Astrocyte (in vitro differentiated cells and primary cell): ENCODE data around the gene CHMP2A. TPM values are rescaled to one million over a fixed set of nuclear protein-coding genes. Genes with fewer than 3 reads are reported as not detected.

ENCODE experiments used
- DNase-seq: peaks from one replicate; pipeline ENCODE4 v3.0.0-alpha.2; 2010; ENCODE audit warnings: low read depth
- FAIRE-seq: peaks from 2 replicates; lab custom pipeline; 2011; peaks lifted over from hg19 to GRCh38; lab: Jason Lieb, UNC
- H2AFZ ChIP-seq: 2 replicates; pipeline ENCODE4 v1.6.0; 2012; ENCODE audit warnings: low read depth, low read length, inconsistent platforms
- H3K27ac ChIP-seq: 2 replicates; pipeline ENCODE4 v1.5.1; 2011; ENCODE audit warnings: low read depth, low read length, inconsistent platforms
- H3K27me3 ChIP-seq: 2 replicates; pipeline ENCODE4 v1.6.0; 2011; ENCODE audit warnings: low read length, inconsistent platforms; ENCODE audit not compliant: insufficient read depth
- H3K36me3 ChIP-seq: 2 replicates; pipeline ENCODE4 v1.5.1; 2011; ENCODE audit warnings: low read length, inconsistent platforms; ENCODE audit not compliant: insufficient read depth
- H3K4me1 ChIP-seq: 2 replicates; pipeline ENCODE4 v1.5.1; 2011; ENCODE audit warnings: low read length, inconsistent platforms; ENCODE audit not compliant: insufficient read depth
- H3K4me2 ChIP-seq: 2 replicates; pipeline ENCODE4 v1.6.0; 2012; ENCODE audit warnings: low read length, inconsistent platforms
- H3K4me3 ChIP-seq: 2 replicates; pipeline ENCODE4 v1.5.1; 2011; ENCODE audit warnings: low read depth, mild to moderate bottlenecking, low read length, inconsistent platforms; ENCODE audit not compliant: insufficient read depth
- H3K79me2 ChIP-seq: 2 replicates; pipeline ENCODE4 v1.6.0; 2012; ENCODE audit warnings: mild to moderate bottlenecking, low read length, inconsistent platforms; ENCODE audit not compliant: insufficient read depth
- H3K9ac ChIP-seq: 2 replicates; pipeline ENCODE4 v1.6.0; 2012; ENCODE audit warnings: mild to moderate bottlenecking, low read length, inconsistent platforms
- H3K9me3 ChIP-seq: 2 replicates; pipeline ENCODE4 v1.5.1; 2012; ENCODE audit warnings: low read depth, mild to moderate bottlenecking, low read length, inconsistent platforms; ENCODE audit not compliant: insufficient read depth
- H4K20me1 ChIP-seq: 2 replicates; pipeline ENCODE4 v1.6.0; 2012; ENCODE audit warnings: low read length, inconsistent platforms; ENCODE audit not compliant: insufficient read depth
- H3K27ac Mint-ChIP-seq: one replicate; pipeline ENCODE4 v1.8.0; 2021; ENCODE audit warnings: mild to moderate bottlenecking, mixed read lengths; ENCODE audit not compliant: unreplicated experiment
- H3K27me3 Mint-ChIP-seq: one replicate; pipeline ENCODE4 v1.8.0; 2021; ENCODE audit warnings: low read depth, mixed read lengths; ENCODE audit not compliant: unreplicated experiment
- H3K36me3 Mint-ChIP-seq: one replicate; pipeline ENCODE4 v1.8.0; 2021; ENCODE audit warnings: low read depth, mixed read lengths; ENCODE audit not compliant: unreplicated experiment
- H3K4me1 Mint-ChIP-seq: one replicate; pipeline ENCODE4 v1.8.0; 2021; ENCODE audit warnings: low read depth, mixed read lengths; ENCODE audit not compliant: unreplicated experiment
- H3K4me3 Mint-ChIP-seq: one replicate; pipeline ENCODE4 v1.8.0; 2021; ENCODE audit warnings: mild to moderate bottlenecking, moderate library complexity, mixed read lengths; ENCODE audit not compliant: unreplicated experiment
- H3K9me3 Mint-ChIP-seq: one replicate; pipeline ENCODE4 v1.8.0; 2021; ENCODE audit warnings: mild to moderate bottlenecking, mixed read lengths; ENCODE audit not compliant: unreplicated experiment
- EZH2 ChIP-seq: IDR thresholded peaks from 2 replicates; pipeline ENCODE4 v1.6.1; 2012; ENCODE audit warnings: mild to moderate bottlenecking, low read length, inconsistent platforms; ENCODE audit not compliant: insufficient read depth
- total RNA-seq: library from RNA; stranded (reverse); gene quantifications from 2 replicates; pipeline ENCODE4 v1.2.1, GENCODE V29; 2021
- TF ChIP-seq, protein P1 (sequence below): IDR thresholded peaks from 2 replicates; pipeline ENCODE4 v1.5.1; 2011; ENCODE audit warnings: low read depth, mild to moderate bottlenecking, inconsistent platforms, low read length, moderate library complexity; ENCODE audit not compliant: insufficient read depth

CHMP2A gene
- total RNA-seq, 1 donor from 2014 or later, result 71.3 TPM

DNA sequence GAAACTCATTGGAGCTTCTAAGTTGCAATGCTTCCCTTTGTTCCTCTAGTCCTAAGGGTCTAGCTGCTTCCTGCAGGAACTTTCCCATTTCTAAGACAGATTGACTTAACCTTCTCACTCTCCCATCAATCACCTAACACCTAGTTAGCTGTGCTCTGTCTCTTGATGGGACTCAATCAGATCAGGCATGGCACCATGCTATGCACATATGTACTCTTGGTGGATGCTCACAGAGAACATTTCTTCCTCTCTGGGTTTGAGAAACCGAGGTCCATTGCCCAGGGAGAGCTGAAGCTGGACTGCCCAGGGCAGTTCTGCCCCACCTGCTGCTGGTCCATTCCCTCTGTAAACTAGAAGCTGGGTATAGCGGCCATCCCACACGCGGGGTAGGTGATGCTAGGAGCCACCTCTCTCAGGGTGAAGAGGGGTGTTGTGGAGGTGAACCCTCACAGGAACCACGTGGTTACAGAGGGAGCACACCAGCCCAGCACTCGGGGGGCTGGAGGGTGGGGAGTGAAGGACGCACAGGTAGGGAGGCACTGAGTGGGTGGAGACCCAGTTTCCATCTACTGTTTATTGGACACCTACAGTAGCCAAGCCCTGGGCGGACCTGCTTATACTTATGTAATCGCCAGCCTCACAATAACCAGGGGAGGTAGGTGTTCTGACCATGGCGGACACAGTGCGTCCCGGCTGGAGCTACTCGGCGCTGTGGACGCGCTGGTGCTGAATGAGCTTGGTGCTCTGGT, 6.6 kb upstream of the CHMP2A start:
- H4K20me1 ChIP-seq, result peaks cover 22% of the 10 kb centered on the region
- no peaks in the 10 kb centered on the region for H3K9me3 ChIP-seq
- Mint-ChIP-seq H3K36me3 (peaks cover 7% of the 10 kb centered on the region), H3K27ac (no peak overlapping the region), H3K9me3 (peaks cover 2% of the 10 kb centered on the region), H3K4me3 (peak overlapping the region; percentile 50), H3K4me1 (peaks cover 9% of the 10 kb centered on the region), H3K27me3 (no peaks in the 10 kb centered on the region)
- H3K79me2 ChIP-seq, result peaks cover 19% of the 10 kb centered on the region
- FAIRE-seq, result no peak
- TF ChIP-seq, protein P1, sequence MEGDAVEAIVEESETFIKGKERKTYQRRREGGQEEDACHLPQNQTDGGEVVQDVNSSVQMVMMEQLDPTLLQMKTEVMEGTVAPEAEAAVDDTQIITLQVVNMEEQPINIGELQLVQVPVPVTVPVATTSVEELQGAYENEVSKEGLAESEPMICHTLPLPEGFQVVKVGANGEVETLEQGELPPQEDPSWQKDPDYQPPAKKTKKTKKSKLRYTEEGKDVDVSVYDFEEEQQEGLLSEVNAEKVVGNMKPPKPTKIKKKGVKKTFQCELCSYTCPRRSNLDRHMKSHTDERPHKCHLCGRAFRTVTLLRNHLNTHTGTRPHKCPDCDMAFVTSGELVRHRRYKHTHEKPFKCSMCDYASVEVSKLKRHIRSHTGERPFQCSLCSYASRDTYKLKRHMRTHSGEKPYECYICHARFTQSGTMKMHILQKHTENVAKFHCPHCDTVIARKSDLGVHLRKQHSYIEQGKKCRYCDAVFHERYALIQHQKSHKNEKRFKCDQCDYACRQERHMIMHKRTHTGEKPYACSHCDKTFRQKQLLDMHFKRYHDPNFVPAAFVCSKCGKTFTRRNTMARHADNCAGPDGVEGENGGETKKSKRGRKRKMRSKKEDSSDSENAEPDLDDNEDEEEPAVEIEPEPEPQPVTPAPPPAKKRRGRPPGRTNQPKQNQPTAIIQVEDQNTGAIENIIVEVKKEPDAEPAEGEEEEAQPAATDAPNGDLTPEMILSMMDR, result no peak
- no peak for TF ChIP-seq EZH2
- peaks cover 36% of the 10 kb centered on the region for H3K4me1 ChIP-seq
- H3K27me3 ChIP-seq, result peaks cover 10% of the 10 kb centered on the region
- no peak for DNase-seq
- H3K27ac ChIP-seq, result no peak overlapping the region
- peak overlapping the region; percentile 78 for H3K4me2 ChIP-seq
- H3K9ac ChIP-seq, result no peak overlapping the region
- H3K4me3 ChIP-seq, result peak overlapping the region; percentile 46
- peaks cover 3% of the 10 kb centered on the region for H3K36me3 ChIP-seq
- H2AFZ ChIP-seq, result no peak overlapping the region

DNA sequence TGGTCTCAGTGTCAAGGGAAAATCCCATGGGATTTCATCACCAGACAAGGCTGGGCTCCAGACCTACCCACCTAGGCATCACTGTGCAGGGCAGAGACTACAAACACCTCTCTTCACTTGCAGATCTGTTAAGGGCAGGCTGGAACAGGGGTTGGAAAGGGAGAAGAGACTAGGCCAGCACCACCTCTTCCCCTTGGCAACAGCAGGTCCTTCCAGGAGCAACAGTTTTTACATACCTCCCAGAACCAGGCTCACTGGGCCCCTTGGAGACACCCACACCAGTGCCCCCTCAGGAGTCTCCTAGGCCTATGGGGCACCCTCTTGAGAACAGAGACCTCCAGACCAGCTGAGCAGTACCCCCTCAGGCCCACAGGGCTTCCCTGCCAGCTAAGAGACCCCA, 6.0 kb upstream of the CHMP2A start:
- Histone ChIP-seq H3K27ac (no peak overlapping the region), H3K27me3 (peaks cover 10% of the 10 kb centered on the region), H2AFZ (no peak overlapping the region), H3K4me2 (no peak overlapping the region), H3K9ac (no peak overlapping the region), H3K4me3 (no peak overlapping the region), H3K9me3 (no peaks in the 10 kb centered on the region), H4K20me1 (peaks cover 22% of the 10 kb centered on the region), H3K36me3 (peaks cover 5% of the 10 kb centered on the region), H3K4me1 (peaks cover 36% of the 10 kb centered on the region), H3K79me2 (peaks cover 25% of the 10 kb centered on the region)
- Mint-ChIP-seq H3K36me3 (peaks cover 10% of the 10 kb centered on the region), H3K27me3 (no peaks in the 10 kb centered on the region), H3K27ac (no peak overlapping the region), H3K4me1 (peaks cover 15% of the 10 kb centered on the region), H3K4me3 (no peak overlapping the region), H3K9me3 (peaks cover 2% of the 10 kb centered on the region)
- FAIRE-seq (no peak), DNase-seq (no peak)
- TF ChIP-seq EZH2, result no peak

DNA sequence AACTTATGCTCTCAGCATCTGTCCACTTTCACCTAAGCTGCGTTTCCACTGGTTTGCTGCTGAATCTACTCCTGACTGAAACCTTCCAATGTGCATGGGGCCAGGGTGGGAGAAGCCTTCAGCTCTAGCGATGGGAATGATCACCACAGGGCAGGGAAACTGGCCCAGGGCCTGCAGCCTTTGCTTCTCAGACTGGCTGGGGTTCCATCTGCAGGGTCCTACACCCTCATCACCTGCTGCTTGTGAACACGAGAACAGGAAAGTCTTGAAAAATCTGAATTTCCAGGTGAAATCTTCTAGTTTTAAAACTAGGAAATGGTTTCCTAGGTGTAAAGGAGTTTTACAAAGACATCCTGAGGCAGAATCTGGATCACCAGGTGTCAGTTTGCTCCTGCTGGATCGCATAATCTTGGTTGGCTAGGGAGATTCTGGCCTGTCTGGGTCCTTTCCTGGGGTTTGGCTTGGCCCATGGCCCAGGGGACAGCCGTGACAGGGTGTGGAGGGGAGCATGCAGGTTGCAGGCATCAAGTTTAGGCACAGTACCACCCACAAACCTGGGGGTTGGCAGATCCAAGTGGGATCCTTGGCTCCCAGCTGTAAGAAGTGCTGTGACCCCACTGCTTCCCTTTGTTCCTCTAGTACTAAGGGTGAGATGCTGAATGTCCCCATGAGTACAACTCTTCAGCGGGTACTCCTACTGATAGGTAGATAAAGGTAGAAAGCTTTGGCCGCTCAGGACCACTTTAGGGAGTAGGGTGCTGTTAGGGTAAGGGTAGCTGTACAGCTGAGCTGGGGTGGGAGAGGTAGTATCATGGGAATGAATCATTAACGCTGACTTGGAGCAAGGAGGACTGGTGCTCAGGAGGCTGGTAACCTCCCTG, 5.3 kb upstream of the CHMP2A start:
- peaks cover 2% of the 10 kb centered on the region for H3K9me3 Mint-ChIP-seq
- Histone ChIP-seq H3K27ac (no peak overlapping the region), H3K4me1 (peaks cover 38% of the 10 kb centered on the region), H3K27me3 (peaks cover 10% of the 10 kb centered on the region), H3K9ac (peak overlapping the region; percentile 97), H3K36me3 (peaks cover 5% of the 10 kb centered on the region), H3K9me3 (no peaks in the 10 kb centered on the region), H2AFZ (peak overlapping the region; percentile 84), H3K4me3 (peak overlapping the region; percentile 85), H3K79me2 (peaks cover 26% of the 10 kb centered on the region), H3K4me2 (peak overlapping the region; percentile 98), H4K20me1 (peaks cover 22% of the 10 kb centered on the region)
- peaks cover 18% of the 10 kb centered on the region for H3K4me1 Mint-ChIP-seq
- no peak for DNase-seq
- peak overlapping the region; percentile 97 for H3K27ac Mint-ChIP-seq
- no peaks in the 10 kb centered on the region for H3K27me3 Mint-ChIP-seq
- no peak for FAIRE-seq
- peak overlapping the region; percentile 93 for H3K4me3 Mint-ChIP-seq
- peaks cover 13% of the 10 kb centered on the region for H3K36me3 Mint-ChIP-seq
- TF ChIP-seq, protein P1, result no peak
- TF ChIP-seq EZH2, result no peak
